Fibroblast of pulmonary artery (primary cell): ENCODE data around the gene HOXC13.

ENCODE experiments used
- DNase-seq: peaks from one replicate; pipeline ENCODE4 v3.0.0-alpha.2; 2010; ENCODE audit warnings: low read depth
- H3K4me3 ChIP-seq: replicated peaks from 2 replicates; pipeline ENCODE4 v1.5.1; 2011; ENCODE audit warnings: low read depth, mild to moderate bottlenecking, control low read depth, low read length, moderate library complexity
- TF ChIP-seq, protein P1 (sequence below): IDR thresholded peaks from 2 replicates; pipeline ENCODE4 v1.5.1; 2011; ENCODE audit warnings: mild to moderate bottlenecking, control low read depth, low read length, inconsistent platforms; ENCODE audit errors: missing control alignments

HOXC13 gene

DNA sequence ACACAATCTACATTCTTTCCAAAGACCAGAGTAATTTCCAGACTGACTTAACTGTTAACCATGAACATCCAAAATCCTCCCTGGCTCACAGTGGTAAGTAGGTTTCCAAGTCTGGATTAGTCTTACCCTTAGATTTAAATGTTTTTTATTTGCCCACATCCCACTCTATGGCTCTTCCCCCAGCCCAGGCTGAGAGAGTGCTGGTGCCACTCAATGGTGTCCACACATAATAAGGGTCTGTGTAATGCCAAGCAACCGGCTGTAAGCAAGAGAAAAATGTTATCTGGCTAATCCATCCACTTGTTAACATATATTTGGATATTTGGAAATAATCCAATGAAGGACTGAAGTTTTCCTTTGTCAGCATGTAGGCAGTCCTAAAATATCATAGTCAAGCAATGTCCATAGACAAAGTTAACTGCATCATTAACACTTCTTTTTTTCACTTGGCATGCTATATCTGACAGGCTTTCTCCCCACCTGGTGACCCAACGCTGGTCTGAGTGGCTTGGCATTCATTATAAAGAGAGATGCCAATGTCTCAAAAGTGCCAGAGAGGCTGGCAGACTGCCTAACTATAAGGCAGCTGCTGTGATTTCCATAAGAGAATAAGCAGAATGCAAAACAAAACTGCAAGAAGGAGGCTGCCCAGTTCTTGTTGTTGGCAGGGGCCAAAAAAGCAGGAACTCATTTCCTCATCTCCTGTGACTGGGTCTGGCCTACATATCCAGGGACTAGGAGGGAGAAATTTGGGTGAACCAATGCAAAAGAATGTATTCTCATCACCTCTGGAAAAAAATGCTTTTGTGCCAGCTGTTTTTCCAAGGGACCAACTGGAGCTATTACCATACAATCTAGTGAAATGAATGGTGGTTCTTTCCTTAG lies 13.9 kb upstream of the HOXC13 start:
- TF ChIP-seq, protein P1, sequence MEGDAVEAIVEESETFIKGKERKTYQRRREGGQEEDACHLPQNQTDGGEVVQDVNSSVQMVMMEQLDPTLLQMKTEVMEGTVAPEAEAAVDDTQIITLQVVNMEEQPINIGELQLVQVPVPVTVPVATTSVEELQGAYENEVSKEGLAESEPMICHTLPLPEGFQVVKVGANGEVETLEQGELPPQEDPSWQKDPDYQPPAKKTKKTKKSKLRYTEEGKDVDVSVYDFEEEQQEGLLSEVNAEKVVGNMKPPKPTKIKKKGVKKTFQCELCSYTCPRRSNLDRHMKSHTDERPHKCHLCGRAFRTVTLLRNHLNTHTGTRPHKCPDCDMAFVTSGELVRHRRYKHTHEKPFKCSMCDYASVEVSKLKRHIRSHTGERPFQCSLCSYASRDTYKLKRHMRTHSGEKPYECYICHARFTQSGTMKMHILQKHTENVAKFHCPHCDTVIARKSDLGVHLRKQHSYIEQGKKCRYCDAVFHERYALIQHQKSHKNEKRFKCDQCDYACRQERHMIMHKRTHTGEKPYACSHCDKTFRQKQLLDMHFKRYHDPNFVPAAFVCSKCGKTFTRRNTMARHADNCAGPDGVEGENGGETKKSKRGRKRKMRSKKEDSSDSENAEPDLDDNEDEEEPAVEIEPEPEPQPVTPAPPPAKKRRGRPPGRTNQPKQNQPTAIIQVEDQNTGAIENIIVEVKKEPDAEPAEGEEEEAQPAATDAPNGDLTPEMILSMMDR, result no peak
- DNase-seq, result no peak
- H3K4me3 ChIP-seq, result no peak overlapping the region

DNA sequence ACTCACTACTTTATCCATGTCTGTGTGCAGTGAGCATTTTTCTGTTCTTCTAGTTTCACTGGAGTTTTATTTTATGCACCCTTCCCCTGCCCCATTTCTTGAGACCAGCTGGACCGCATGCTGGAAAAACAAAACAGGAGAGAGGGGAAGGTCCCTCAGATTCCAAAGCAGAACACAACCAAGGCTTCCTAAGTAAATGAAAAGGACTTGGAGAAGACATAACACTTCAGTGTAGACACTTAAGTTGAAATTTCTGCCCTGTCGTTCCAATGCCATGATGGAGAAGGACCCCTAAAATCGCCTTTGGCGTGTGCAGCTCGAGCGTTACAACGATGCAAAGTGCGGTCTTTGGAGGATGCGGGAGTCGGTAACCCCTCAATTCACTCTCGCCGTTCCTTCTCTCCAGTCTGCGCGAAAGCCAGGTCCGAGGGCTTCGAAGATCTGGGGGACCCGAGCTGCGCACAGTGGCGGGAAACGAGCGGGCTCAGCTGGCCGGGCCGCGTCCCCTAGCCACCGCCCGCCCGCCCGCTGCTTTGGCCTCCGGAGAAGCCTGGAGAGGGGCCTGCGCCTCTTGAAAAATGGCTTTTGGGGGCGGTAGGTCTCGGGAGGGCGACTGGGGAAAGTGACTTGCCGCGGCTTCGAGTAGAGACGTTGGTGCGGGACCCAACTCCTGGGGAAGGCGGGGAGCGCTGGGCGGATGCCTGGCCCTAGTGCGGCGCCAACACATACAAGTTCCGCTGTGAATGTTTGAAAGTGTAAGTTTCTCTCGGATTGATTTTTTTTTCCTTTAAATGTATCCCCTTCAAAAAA lies 11.2 kb upstream of the HOXC13 start:
- H3K4me3 ChIP-seq, result no peak overlapping the region
- TF ChIP-seq, protein P1, result no peak
- no peak for DNase-seq

DNA sequence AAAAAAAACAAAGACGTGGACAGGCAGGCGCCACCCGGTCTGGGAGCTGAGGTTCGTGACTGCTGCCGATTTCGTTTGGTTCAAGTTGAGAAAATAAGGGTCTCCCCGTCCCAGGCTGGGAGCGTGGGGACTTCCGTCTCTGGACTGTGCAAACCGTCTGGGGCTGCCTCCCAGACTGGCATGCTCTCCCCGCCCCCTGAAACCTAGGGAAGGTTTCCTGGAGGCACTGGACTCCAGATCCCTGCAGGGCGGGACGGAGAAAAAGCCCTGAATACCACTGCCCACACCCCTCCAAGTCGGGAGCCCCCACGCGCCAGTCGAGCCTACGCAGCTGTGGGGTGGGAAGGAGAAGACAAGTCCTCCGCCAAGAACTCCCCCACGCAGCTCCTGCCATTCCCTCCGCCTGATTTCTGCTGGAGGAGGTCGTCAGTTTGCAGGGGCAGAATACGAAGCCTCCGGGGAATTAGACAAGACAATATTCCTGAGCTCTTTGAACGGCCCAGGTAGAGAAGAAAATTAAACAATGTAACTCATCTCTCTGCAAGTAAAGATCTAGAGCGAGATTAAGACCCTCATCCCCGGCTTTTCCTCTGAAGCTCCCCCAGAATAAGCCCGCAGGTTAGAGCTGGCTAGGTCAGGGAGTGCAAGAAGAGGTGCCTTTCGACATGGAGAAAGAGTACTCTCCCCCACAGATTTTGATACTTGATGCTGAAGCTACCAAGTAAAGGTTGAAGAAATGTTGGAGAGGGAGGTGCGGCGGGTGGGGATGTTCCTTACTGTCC lies 10.4 kb upstream of the HOXC13 start:
- TF ChIP-seq, protein P1, result no peak
- no peak overlapping the region for H3K4me3 ChIP-seq
- no peak for DNase-seq

DNA sequence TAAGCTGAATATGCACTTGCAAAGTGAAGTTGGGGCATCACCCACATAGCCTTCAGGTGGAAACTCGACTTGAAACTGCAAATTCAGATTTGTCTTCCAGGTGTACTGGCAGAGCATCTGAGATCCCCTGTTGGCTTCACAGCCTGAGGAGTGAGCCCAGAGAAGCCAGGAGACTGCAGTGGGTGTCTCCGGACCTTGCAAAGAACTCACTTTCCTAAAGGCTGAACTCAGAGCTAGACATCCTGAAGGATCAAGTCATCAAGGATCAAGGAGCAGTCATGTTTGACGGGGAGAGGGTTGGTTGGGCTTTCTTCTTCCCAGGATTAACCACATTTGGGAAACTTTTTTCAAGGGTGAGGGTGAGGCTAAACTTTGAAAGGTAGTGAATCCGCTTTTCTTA lies 9.1 kb upstream of the HOXC13 start:
- no peak overlapping the region for H3K4me3 ChIP-seq
- TF ChIP-seq, protein P1, result no peak
- no peak for DNase-seq

DNA sequence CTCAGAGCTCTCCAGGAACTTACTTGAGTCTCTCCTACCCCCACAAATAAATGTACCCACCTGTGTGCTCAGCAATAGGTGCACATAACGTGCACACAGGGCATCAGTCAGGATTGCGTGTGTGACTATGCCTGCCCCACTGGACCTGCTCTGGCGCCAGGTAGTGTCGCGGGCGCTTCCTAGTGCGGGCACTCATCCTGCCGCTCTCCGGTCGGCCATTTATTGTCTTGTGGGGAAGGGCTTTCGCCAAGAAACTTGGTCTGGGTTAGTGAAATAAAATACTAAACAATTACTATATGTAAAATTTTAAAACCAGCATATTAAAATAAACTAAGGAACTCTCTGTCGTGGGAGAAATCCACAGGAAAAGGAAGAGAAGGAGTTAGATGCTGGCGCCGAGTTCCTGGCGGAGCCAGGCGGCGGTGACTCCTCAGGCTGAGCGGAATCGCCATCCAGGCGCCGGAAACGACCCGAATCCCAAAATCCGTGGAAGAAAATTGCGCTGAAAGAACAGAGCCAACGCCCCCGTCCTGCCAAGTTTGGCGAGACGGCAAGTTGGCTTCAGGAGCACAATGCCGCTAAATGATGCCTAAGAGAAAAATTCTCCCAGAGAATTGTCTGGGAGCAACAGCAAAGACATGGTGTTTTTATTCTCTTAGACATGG lies 7.9 kb upstream of the HOXC13 start:
- no peak for DNase-seq
- TF ChIP-seq, protein P1, result no peak
- H3K4me3 ChIP-seq, result no peak overlapping the region

DNA sequence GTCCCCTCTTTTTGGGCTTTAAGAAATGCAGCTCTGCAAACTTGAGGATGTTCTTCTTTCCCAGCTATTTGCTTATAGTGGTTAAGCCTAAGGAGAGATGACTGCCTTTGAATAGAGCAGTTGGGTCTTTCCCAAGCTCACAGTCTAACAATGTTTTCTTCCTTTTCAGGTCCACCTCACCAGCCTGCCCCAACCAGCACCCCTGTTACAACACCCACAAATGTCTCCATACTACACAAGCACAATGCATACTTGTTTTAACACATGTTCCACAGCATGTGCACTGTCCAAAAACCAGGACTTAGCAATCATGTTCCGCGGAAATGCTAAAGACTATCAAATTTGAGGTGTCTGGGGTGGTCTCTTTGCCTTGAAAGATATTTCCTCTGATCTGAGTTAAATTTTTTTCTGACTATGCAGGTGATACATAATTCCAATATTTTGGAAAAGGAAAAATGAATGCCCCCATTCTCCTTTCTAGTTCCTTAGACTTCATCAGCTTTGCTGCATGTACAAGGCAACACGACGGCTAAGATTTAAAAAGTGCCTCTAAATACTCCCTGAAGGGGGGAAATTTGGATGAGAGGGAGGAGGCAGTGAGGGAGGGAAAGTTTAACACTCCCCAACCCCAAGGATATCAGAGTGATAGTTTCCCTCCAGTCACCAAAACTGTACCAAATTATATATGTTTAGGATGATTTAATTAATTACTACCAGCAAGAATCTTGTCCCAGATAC lies 6.6 kb upstream of the HOXC13 start:
- no peak overlapping the region for H3K4me3 ChIP-seq
- no peak for DNase-seq
- TF ChIP-seq, protein P1, result no peak
